ENCODE measurements around the gene PKNOX1.
"Not testable (repeated sequence)": the region's sequence is repeated elsewhere in the genome, so short reads cannot be mapped to it uniquely, and the experiment has no call there.

DNA sequence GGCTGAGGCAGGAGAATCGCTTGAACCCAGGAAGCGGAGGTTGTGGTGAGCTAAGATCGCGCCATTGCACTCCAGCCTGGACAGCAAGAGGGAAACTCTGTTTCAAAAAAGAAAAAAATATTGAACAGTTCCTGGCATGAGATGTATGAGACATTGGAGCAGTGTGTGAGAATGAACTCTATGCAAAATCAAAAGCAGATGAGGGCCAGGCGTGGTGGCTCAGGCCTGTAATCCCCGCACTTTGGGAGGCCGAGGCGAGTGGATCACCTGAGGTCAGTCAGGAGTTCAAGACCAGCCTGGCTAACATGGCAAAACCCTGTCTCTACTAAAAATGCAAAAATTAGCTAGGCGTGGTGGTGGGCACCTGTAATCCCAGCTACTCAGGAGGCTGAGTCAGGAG lies 6.7 kb upstream of the PKNOX1 start:
- not testable (repeated sequence) for TF ChIP-seq EZH2 (IDR thresholded peaks at IDR 0.05; ENCODE audit: low read depth, unreplicated experiment); POLR2AphosphoS5 (IDR thresholded peaks at IDR 0.05; ENCODE audit: low read depth); NANOG (IDR thresholded peaks at IDR 0.05; ENCODE audit: borderline replicate concordance); ZNF114 (CRISPR knock-in tag; IDR thresholded peaks at IDR 0.05); EZH2phosphoT487 (IDR thresholded peaks at IDR 0.05; ENCODE audit: unreplicated experiment); CREB1 (CRISPR knock-in tag; IDR thresholded peaks at IDR 0.05; ENCODE audit: low read depth); REST (IDR thresholded peaks at IDR 0.05; ENCODE audit: unreplicated experiment); ZNF462 (CRISPR knock-in tag; IDR thresholded peaks at IDR 0.05)
- TF ChIP-seq, protein P1, sequence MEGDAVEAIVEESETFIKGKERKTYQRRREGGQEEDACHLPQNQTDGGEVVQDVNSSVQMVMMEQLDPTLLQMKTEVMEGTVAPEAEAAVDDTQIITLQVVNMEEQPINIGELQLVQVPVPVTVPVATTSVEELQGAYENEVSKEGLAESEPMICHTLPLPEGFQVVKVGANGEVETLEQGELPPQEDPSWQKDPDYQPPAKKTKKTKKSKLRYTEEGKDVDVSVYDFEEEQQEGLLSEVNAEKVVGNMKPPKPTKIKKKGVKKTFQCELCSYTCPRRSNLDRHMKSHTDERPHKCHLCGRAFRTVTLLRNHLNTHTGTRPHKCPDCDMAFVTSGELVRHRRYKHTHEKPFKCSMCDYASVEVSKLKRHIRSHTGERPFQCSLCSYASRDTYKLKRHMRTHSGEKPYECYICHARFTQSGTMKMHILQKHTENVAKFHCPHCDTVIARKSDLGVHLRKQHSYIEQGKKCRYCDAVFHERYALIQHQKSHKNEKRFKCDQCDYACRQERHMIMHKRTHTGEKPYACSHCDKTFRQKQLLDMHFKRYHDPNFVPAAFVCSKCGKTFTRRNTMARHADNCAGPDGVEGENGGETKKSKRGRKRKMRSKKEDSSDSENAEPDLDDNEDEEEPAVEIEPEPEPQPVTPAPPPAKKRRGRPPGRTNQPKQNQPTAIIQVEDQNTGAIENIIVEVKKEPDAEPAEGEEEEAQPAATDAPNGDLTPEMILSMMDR (conservative IDR thresholded peaks at IDR 0.05; ENCODE audit: low read depth in 2 of 2), result not testable (repeated sequence)
- TF ChIP-seq, protein P2, sequence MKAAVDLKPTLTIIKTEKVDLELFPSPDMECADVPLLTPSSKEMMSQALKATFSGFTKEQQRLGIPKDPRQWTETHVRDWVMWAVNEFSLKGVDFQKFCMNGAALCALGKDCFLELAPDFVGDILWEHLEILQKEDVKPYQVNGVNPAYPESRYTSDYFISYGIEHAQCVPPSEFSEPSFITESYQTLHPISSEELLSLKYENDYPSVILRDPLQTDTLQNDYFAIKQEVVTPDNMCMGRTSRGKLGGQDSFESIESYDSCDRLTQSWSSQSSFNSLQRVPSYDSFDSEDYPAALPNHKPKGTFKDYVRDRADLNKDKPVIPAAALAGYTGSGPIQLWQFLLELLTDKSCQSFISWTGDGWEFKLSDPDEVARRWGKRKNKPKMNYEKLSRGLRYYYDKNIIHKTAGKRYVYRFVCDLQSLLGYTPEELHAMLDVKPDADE (IDR thresholded peaks at IDR 0.05), result not testable (repeated sequence)

Measured in GM23338 (cell line).